Measurements from ENCODE around the gene CD164.
"Not testable (repeated sequence)": the region's sequence is repeated elsewhere in the genome, so short reads cannot be mapped to it uniquely, and the experiment has no call there.

CD164 gene

DNA sequence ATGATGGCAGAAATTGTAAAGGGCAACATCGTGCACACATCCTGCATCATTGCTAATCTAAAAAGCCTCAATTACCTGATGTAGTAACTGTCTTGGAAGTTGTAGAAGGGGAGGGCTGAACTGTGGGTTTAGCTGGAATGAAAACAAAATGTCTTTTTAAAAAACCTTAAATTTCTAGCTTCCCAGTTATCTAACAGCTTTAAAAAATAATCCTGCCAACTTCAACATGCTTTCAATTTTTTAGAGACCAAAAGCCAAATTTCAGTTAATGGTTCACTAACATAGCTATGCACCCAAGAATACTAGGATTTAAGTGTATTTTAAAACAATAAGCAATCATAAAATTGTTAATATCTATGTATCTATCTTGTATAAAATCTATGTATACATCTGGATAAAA is 11.9 kb downstream of the CD164 start:
- DNase-seq (ENCODE audit: extremely low read depth, low read depth) = no peak
- TF ChIP-seq, protein P1, sequence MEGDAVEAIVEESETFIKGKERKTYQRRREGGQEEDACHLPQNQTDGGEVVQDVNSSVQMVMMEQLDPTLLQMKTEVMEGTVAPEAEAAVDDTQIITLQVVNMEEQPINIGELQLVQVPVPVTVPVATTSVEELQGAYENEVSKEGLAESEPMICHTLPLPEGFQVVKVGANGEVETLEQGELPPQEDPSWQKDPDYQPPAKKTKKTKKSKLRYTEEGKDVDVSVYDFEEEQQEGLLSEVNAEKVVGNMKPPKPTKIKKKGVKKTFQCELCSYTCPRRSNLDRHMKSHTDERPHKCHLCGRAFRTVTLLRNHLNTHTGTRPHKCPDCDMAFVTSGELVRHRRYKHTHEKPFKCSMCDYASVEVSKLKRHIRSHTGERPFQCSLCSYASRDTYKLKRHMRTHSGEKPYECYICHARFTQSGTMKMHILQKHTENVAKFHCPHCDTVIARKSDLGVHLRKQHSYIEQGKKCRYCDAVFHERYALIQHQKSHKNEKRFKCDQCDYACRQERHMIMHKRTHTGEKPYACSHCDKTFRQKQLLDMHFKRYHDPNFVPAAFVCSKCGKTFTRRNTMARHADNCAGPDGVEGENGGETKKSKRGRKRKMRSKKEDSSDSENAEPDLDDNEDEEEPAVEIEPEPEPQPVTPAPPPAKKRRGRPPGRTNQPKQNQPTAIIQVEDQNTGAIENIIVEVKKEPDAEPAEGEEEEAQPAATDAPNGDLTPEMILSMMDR (IDR thresholded peaks at IDR 0.05; ENCODE audit: low read depth, low read length, missing control alignments) = no peak
- no peak overlapping the region for H3K4me3 ChIP-seq (replicated peaks; ENCODE audit: low read depth, low read length)

DNA sequence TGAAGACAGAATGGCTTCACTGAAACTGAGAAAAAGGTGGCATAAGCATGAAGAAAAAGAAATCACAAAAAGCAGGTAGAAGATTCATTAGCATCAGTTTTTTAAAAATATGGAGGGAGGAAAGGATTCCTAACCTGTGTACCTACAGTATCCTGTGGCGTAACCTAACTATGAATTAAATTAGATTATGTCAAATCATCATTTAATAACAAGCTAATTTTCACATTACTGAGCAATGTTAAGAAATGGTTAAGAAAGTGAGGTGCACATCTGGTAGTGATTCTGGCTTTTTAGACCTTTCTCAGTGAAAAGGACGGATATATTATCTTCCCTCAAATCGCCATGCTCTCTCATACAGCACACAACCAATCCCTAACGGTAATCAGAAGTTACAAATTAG is 12.5 kb downstream of the CD164 start:
- DNase-seq (ENCODE audit: extremely low read depth, low read depth) = no peak
- no peak overlapping the region for H3K4me3 ChIP-seq (replicated peaks; ENCODE audit: low read depth, low read length)
- TF ChIP-seq, protein P1 (IDR thresholded peaks at IDR 0.05; ENCODE audit: low read depth, low read length, missing control alignments) = no peak

DNA sequence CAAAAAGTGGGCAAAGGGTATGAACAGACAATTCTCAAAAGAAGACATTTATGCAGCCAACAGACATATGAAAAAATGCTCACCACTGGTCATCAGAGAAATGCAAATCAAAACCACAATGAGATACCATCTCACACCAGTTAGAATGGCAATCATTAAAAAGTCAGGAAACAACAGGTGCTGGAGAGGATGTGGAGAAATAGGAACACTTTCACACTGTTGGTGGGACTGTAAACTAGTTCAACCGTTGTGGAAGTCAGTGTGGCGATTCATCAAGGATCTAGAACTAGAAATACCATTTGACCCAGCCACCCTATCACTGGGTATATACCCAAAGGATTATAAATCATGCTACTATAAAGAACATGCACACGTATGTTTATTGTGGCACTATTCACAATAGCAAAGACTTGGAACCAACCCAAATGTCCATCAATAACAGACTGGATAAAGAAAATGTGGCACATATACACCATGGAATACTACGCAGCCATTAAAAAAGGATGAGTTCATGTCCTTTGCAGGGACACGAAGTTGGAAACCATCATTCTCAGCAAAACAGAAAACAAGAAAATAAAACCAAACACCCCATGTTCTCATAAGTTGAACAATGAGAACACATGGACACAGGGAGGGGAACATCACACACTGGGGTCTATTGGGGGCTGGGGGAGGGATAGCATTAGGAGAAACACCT is 17.7 kb downstream of the CD164 start:
- H3K4me3 ChIP-seq (replicated peaks; ENCODE audit: low read depth, low read length); DNase-seq (ENCODE audit: extremely low read depth, low read depth): not testable (repeated sequence)

DNA sequence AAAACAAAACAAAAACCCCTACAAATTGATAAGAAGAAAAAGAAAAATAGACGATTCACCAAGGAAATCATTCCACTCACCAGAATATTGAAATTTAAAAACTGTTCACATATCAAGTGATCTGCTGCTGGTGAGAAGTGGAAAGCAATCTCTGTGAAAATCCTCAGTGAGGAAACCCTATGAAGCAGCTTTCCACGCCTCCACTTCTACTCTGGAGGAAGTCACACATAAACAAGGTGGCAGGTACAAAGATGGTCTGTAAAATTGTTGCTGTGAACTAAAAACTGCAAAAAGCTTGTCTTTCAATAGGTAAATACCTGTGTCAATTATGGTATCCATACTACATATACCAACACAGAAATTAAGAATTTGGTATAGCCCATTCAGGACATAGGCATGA is 18.5 kb downstream of the CD164 start:
- no peak overlapping the region for H3K4me3 ChIP-seq (replicated peaks; ENCODE audit: low read depth, low read length)
- DNase-seq (ENCODE audit: extremely low read depth, low read depth) = no peak
- TF ChIP-seq, protein P1 (IDR thresholded peaks at IDR 0.05; ENCODE audit: low read depth, low read length, missing control alignments) = no peak

DNA sequence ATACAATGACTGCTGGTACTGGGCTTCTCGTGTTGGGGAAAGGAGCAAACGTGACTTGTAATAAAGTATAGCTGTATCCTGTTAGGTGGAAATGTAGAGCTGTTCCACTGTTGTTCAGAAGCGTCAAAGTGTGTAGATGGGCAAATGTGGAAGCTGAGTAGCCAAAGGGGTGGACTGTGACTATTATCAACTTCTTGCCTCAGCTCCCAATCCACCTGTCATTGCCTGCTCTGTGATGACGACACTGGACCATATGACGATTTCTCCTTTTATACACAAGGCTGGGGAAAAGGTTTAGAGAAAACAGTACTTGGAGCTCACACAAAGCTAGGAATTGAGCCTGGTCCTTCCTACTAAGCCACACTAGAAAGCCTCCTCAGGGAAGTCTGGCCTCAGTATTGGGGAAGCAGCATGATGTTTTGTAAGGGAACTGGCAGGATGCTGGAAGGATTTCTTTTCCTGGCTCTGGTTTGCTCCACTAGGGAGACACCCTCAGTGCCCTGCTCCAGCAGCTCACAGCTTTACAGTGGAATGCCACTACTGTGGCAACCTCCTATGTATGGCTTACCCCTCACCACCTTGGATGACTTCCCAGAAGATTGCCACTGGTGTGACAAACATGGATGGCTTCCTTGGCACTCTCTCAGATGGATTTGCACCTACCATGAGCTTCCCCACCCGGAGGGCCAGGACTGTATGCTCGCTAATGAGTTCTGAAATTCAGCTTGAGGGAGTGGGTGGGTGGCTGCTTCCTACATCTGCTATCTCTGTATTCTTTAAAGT is 20.0 kb downstream of the CD164 start:
- H3K4me3 ChIP-seq (replicated peaks; ENCODE audit: low read depth, low read length) = no peak overlapping the region
- no peak for DNase-seq (ENCODE audit: extremely low read depth, low read depth)
- TF ChIP-seq, protein P1 (IDR thresholded peaks at IDR 0.05; ENCODE audit: low read depth, low read length, missing control alignments) = no peak

DNA sequence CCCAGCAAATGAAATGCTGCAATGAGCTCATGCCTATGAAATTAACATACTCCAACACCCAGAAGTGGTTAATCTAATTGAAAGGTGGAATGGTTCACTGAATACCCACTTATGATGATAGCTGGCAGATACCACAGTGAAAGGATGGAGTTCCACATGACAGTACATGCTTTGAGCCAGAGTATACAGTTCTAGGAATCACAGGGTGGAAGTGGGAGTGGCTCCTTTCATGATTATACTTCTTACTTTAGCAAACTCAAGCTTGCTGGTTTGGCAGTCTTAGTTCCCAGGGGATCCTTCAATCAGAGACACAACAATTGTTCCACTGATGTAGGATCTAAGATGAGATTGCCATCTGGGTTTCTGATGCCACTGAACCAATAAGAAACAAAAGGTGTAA is 21.5 kb downstream of the CD164 start:
- DNase-seq (ENCODE audit: extremely low read depth, low read depth) = no peak
- H3K4me3 ChIP-seq (replicated peaks; ENCODE audit: low read depth, low read length) = no peak overlapping the region
- TF ChIP-seq, protein P1 (IDR thresholded peaks at IDR 0.05; ENCODE audit: low read depth, low read length, missing control alignments) = no peak

DNA sequence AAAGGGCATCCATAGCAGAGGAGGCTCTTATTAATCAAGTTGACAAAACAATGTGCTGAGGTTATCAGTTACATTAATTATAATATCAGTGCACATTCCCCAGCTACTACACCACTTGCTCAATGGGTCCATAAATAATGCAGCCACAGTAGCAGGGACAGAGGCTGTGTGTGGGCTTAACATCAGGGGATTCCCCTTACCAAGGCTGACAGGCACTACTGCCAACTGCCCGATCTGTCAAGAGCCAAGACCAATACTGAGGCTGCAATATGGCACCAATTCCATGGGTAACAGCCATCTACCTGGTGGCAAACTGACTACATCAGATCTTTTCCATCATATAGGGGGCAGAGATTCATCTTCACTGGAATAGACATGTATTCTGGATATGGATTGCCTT is 22.0 kb downstream of the CD164 start:
- TF ChIP-seq, protein P1 (IDR thresholded peaks at IDR 0.05; ENCODE audit: low read depth, low read length, missing control alignments) = no peak

More for the DNA sequence above, 22.0 kb downstream of the CD164 start:
- no peak for DNase-seq (ENCODE audit: extremely low read depth, low read depth)
- no peak overlapping the region for H3K4me3 ChIP-seq (replicated peaks; ENCODE audit: low read depth, low read length)
